ENCODE data around the gene WFDC2.

The WFDC2 gene

DNA sequence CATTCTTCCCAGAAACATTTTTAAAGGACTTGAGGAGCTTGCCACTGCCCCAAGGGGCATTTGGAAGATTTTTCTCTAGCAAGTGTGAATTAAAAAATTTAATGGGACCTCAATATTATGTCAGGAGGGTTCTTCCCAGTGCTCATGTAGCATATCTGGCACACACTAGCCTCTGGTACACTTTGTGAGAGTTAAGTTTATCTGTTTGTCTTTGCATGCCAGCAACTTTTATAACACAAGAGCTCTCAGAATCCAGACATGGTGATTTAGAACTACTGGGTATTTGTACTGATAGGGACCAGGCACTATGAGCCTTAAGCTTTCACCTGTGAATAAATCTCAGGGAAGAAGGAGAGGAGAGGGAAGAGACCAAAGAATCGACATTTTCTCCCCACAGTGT lies 33.0 kb downstream of the WFDC2 start:
- TF ChIP-seq, protein P1, sequence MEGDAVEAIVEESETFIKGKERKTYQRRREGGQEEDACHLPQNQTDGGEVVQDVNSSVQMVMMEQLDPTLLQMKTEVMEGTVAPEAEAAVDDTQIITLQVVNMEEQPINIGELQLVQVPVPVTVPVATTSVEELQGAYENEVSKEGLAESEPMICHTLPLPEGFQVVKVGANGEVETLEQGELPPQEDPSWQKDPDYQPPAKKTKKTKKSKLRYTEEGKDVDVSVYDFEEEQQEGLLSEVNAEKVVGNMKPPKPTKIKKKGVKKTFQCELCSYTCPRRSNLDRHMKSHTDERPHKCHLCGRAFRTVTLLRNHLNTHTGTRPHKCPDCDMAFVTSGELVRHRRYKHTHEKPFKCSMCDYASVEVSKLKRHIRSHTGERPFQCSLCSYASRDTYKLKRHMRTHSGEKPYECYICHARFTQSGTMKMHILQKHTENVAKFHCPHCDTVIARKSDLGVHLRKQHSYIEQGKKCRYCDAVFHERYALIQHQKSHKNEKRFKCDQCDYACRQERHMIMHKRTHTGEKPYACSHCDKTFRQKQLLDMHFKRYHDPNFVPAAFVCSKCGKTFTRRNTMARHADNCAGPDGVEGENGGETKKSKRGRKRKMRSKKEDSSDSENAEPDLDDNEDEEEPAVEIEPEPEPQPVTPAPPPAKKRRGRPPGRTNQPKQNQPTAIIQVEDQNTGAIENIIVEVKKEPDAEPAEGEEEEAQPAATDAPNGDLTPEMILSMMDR (IDR thresholded peaks at IDR 0.05; ENCODE audit: unreplicated experiment in 3 of 3): no peak
- H3K9me3 Mint-ChIP-seq: no peaks in the 10 kb centered on the region
- H3K4me1 Mint-ChIP-seq: no peaks in the 10 kb centered on the region
- H3K36me3 Mint-ChIP-seq (ENCODE audit: low read depth): no peaks in the 10 kb centered on the region
- peaks cover 19% of the 10 kb centered on the region for H3K27me3 Mint-ChIP-seq (ENCODE audit: low read depth)
- no peak overlapping the region for H3K4me3 Mint-ChIP-seq
- no peak overlapping the region for H3K27ac Mint-ChIP-seq

DNA sequence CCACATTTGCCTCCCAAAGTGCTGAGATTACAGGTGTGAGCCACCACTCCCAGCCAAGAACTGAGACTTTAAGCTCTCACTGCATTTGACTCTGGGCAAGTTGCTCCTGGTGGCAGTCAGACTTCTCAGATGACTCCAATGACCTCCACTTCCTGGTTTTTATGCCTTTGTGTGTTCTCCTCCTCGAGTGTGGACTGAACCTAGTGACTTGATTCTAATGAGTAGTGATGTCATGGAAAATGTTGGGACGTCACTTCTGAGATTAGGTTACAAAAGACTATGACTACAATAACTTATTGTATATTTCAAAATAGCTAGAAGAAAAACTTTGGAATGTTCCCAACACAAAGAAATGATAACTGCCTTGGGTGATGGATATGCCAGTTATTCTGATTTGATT lies 33.9 kb downstream of the WFDC2 start:
- Mint-ChIP-seq H3K4me3 (no peak overlapping the region), H3K4me1 (no peaks in the 10 kb centered on the region), H3K36me3 (ENCODE audit: low read depth) (no peaks in the 10 kb centered on the region), H3K27ac (no peak overlapping the region), H3K9me3 (no peaks in the 10 kb centered on the region), H3K27me3 (ENCODE audit: low read depth) (peaks cover 19% of the 10 kb centered on the region)
- TF ChIP-seq, protein P1 (IDR thresholded peaks at IDR 0.05; ENCODE audit: unreplicated experiment in 3 of 3): no peak

DNA sequence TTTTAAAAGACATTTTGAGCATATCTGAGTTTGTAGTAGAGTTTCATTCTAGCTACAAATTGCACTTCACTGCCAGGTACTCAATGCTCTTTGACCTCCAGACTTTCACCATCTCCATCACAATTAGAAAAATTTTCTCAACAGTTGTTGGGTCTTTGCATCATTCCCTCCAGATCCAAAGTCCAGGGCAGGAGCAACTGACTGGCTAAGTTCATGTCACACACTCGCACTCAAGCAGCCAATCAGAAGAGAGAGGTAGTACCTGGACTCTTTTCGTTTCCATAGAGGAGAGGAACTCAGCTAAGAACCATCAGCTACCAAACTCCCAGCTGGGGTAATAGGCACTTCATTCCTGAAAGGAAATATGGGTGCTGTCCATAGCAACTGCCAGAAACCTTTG lies 36.8 kb downstream of the WFDC2 start:
- H3K27me3 Mint-ChIP-seq (ENCODE audit: low read depth): peaks cover 8% of the 10 kb centered on the region
- no peak overlapping the region for H3K4me3 Mint-ChIP-seq
- TF ChIP-seq, protein P1 (IDR thresholded peaks at IDR 0.05; ENCODE audit: unreplicated experiment in 3 of 3): no peak
- H3K9me3 Mint-ChIP-seq: no peaks in the 10 kb centered on the region
- no peak overlapping the region for H3K27ac Mint-ChIP-seq
- no peaks in the 10 kb centered on the region for H3K36me3 Mint-ChIP-seq (ENCODE audit: low read depth)
- H3K4me1 Mint-ChIP-seq: no peaks in the 10 kb centered on the region

DNA sequence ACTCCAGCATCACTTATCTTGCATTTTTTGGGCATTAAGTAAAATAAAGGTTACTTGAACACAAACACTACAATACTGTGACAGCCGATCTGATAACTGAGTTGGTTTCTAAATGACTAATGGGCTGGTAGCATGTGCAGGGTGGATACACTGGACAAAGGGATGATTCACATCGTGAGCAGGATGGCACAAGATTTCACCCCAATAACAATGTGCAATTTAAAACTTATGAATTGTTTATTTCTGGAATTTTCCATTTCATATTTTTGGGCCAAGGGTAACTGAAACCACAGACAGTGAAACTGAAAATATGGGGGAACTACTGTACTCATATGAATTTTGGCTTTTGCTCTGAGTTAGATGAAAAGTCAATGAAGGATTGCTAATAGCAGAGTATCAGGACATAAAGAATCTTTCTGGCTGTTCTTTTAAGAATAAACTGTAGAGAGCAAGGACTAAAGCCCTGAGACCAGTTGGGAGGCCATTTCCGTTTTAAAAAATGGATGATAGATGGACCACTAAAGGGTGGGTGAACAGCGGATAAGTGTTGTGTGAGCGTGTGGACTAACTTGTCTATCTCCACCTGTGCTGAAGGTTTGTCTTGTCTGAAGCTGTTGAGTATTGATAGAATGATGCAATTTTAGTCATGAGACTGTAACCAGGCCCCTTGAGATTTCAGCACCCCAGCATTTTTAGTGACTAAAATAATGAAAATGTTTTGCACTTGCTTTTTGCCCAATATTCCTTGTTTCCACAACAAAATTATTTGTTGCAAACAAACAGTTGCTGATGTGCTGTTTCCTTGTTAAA lies 37.7 kb downstream of the WFDC2 start:
- Mint-ChIP-seq H3K4me3 (no peak overlapping the region), H3K36me3 (ENCODE audit: low read depth) (no peaks in the 10 kb centered on the region), H3K9me3 (no peaks in the 10 kb centered on the region), H3K27me3 (ENCODE audit: low read depth) (peaks cover 5% of the 10 kb centered on the region), H3K4me1 (no peaks in the 10 kb centered on the region), H3K27ac (no peak overlapping the region)
- TF ChIP-seq, protein P1 (IDR thresholded peaks at IDR 0.05; ENCODE audit: unreplicated experiment in 3 of 3): no peak

DNA sequence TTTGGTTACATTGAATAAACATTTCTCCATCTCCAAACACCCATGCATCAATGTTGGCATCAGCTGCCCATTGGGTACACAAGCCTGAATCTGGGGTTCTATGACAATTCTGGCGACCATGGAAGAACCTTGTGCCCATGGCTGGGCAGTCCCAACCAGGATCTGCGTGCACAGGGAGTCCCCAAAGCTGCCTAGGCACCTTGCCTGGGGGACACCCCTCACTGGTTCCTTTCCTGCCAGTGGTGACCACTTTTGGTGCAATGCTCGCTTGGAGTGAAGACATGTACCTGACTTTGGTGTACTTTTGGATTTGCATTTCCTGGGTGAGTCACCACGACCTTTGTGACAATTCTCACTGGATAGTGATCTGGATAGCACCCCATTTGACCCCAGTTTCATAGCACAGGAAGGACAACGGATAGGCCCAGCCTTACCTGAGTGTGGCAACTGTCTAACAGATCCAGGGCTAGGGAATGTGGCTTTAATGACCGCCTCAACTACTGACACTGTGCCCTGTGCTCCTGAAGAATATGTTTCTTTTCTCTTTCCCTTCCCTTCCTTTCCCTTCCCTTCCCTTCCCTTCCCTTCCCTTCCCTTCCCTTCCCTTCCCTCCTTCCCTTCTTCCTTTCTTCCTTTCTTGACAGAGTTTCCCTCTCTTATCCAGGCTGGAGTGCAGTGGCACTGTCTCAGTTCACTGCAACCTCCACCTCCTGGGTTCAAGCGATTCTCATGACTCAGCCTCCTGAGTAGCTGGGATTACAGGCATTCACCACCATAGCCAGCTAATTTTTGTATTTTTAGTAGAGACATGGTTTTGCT lies 38.7 kb downstream of the WFDC2 start:
- H3K27me3 Mint-ChIP-seq (ENCODE audit: low read depth): peaks cover 9% of the 10 kb centered on the region
- no peaks in the 10 kb centered on the region for H3K4me1 Mint-ChIP-seq
- H3K36me3 Mint-ChIP-seq (ENCODE audit: low read depth): no peaks in the 10 kb centered on the region
- H3K4me3 Mint-ChIP-seq: no peak overlapping the region
- TF ChIP-seq, protein P1 (IDR thresholded peaks at IDR 0.05; ENCODE audit: unreplicated experiment in 3 of 3): no peak
- no peak overlapping the region for H3K27ac Mint-ChIP-seq
- H3K9me3 Mint-ChIP-seq: no peaks in the 10 kb centered on the region

Data from nephron (organoid).